OCI-LY3 (cell line): Measurements from ENCODE around the gene TREX2.

Source experiments
- H2AFZ ChIP-seq: fragments of 200-600, 300-600 bp; shearing (Covaris generic); 2 replicates; pipeline ENCODE4 v1.6.0; 2014; ENCODE audit warnings: antibody characterized with exemption, low read depth, low read length
- H3K27ac ChIP-seq: fragments of 200-600, 300-600 bp; sonication (generic); 2 replicates; pipeline ENCODE4 v1.5.1; 2014; ENCODE audit warnings: mild to moderate bottlenecking, low read length, moderate library complexity, mixed read lengths
- H3K27me3 ChIP-seq: fragments of 200-600, 300-600 bp; sonication (generic); 2 replicates; pipeline ENCODE4 v1.6.1; 2014; ENCODE audit warnings: low read depth, low read length, mixed read lengths
- H3K36me3 ChIP-seq: fragments of 200-600, 300-600 bp; sonication (generic); replicated peaks from 2 replicates; pipeline ENCODE3; 2014; ENCODE audit warnings: low read depth, low read length, mixed read lengths
- H3K4me1 ChIP-seq: fragments of 300-600, 200-600 bp; sonication (generic); 2 replicates; pipeline ENCODE4 v1.6.1; 2014; ENCODE audit warnings: low read length, mixed read lengths
- H3K4me2 ChIP-seq: fragments of 200-600, 300-600 bp; sonication (generic); 2 replicates; pipeline ENCODE4 v1.6.1; 2014; ENCODE audit warnings: low read length, mixed read lengths
- H3K4me3 ChIP-seq: fragments of 300-600, 200-600 bp; sonication (generic); 2 replicates; pipeline ENCODE4 v1.5.1; 2014; ENCODE audit warnings: antibody characterized with exemption, mild to moderate bottlenecking, low read length, moderate library complexity
- H3K79me2 ChIP-seq: fragments of 300-600, 200-600 bp; shearing (Covaris generic); 2 replicates; pipeline ENCODE4 v1.6.1; 2014; ENCODE audit warnings: mild to moderate bottlenecking, low read length, mixed read lengths
- H3K9ac ChIP-seq: fragments of 300-600, 200-600 bp; shearing (Covaris generic); 2 replicates; pipeline ENCODE4 v1.6.0; 2014; ENCODE audit warnings: mild to moderate bottlenecking, low read length, moderate library complexity
- H3K9me3 ChIP-seq: fragments of 200-600, 300-600 bp; shearing (Covaris generic); 2 replicates; pipeline ENCODE4 v1.6.1; 2014; ENCODE audit warnings: low read length, mixed read lengths; ENCODE audit not compliant: insufficient read depth
- H4K20me1 ChIP-seq: fragments of 200-600, 300-600 bp; sonication (generic); 2 replicates; pipeline ENCODE4 v1.6.1; 2016; ENCODE audit warnings: low read length, mixed read lengths; ENCODE audit not compliant: insufficient read depth
- EZH2phosphoT487 ChIP-seq: fragments of 200-600 bp; shearing (Covaris generic); IDR thresholded peaks from 2 replicates; pipeline ENCODE4 v1.6.1; 2018; ENCODE audit warnings: antibody characterized with exemption, mixed run types, low read depth
- TF ChIP-seq, protein P1 (sequence below): fragments of 200-600, 300-600 bp; sonication (generic); IDR thresholded peaks from 2 replicates; pipeline ENCODE4 v1.5.1; 2014; ENCODE audit warnings: antibody characterized with exemption, low read length, low read depth

The TREX2 gene

DNA sequence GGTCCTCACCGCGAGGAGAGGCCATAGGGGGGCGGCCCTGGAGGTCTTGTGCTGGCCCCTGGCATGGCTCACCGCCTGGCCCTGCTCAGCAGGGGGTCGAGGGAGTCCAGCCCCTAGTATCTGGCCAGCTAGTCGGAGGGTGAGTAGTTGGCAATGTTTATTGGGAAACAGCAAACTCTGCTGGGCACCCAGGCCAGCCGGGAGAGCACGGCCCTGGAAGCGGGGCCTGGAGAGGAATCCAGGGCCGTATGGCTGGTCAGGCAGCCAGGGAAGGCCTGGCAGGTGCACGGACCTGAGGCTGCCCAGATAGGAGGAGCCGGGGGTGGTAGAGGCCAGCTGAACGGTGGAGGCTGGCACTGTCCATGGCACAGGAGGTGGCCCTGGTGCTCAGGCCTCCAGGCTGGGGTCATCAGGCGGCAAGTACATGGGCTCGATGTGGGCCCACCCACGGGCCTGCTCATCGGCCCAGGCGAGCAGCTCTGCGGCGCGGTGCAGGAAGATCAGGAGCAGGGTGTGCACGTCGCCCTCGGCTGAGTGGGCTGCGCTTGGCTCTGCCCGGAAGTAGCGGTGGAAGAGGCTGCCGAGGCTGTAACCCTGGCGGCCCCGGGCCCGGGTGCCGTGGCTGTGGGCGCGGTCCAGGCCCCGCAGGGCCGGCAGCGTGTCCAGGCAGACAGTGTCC lies 1.4 kb downstream of the TREX2 start:
- no peaks in the 10 kb centered on the region for H3K79me2 ChIP-seq
- no peaks in the 10 kb centered on the region for H3K27me3 ChIP-seq
- H4K20me1 ChIP-seq, result no peaks in the 10 kb centered on the region
- no peaks in the 10 kb centered on the region for H3K36me3 ChIP-seq
- no peak overlapping the region for H3K27ac ChIP-seq
- H3K4me1 ChIP-seq, result no peaks in the 10 kb centered on the region
- no peak overlapping the region for H3K9ac ChIP-seq
- H3K4me3 ChIP-seq, result no peak overlapping the region
- H2AFZ ChIP-seq, result no peak overlapping the region
- no peaks in the 10 kb centered on the region for H3K9me3 ChIP-seq
- no peak overlapping the region for H3K4me2 ChIP-seq
- TF ChIP-seq, protein P1, sequence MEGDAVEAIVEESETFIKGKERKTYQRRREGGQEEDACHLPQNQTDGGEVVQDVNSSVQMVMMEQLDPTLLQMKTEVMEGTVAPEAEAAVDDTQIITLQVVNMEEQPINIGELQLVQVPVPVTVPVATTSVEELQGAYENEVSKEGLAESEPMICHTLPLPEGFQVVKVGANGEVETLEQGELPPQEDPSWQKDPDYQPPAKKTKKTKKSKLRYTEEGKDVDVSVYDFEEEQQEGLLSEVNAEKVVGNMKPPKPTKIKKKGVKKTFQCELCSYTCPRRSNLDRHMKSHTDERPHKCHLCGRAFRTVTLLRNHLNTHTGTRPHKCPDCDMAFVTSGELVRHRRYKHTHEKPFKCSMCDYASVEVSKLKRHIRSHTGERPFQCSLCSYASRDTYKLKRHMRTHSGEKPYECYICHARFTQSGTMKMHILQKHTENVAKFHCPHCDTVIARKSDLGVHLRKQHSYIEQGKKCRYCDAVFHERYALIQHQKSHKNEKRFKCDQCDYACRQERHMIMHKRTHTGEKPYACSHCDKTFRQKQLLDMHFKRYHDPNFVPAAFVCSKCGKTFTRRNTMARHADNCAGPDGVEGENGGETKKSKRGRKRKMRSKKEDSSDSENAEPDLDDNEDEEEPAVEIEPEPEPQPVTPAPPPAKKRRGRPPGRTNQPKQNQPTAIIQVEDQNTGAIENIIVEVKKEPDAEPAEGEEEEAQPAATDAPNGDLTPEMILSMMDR, result no peak
- TF ChIP-seq EZH2phosphoT487, result no peak

DNA sequence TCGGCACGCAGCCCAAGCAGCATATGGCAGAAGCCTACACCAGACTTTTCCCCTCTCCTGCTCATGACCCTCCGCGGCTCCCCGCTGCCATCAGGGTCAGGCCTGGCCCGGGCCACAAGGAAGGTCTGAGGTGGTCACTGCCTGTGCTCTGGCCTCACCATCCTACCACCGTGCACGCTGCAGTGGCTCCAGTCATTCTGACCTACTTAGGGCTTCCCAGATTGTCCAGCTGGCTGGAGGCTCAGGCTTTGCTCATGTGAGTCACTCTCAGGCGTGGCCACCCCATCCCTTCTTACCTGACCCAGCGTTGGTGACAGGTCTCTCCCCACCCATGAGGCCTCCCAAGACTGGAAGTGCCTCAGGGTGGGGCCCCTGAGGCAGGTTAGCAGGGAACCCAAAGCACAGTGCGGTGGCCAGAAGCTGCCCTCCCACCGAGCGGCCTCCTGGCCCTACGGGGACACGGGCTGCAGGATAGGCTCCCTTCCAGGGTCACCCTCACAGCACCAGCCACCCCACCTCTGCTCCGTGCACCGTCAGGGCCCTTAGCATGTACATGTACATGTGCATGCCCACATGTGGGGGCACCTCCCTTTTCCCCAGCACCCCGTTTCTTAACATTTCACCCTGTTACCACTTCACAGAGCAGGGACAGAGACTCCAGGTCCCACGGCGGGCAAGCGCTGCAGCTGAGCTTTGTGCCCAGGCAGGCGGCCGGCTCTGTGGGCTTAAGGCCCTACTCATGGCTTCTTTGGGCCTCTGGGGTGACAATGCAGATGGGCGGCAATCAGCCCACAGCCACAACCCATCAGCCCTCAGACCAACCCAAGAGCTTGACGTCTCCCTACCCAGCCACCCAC lies 2.2 kb downstream of the TREX2 start:
- TF ChIP-seq, protein P1, result no peak
- TF ChIP-seq EZH2phosphoT487, result no peak
- no peak overlapping the region for H3K27ac ChIP-seq

GRCh38 chrX:153442463-153442862 lies 3.4 kb downstream of the TREX2 start:
- H3K9me3 ChIP-seq, result no peaks in the 10 kb centered on the region
- no peaks in the 10 kb centered on the region for H4K20me1 ChIP-seq
- H3K36me3 ChIP-seq, result no peaks in the 10 kb centered on the region
- no peaks in the 10 kb centered on the region for H3K4me1 ChIP-seq
- no peaks in the 10 kb centered on the region for H3K27me3 ChIP-seq
- no peak overlapping the region for H2AFZ ChIP-seq
- no peak overlapping the region for H3K4me3 ChIP-seq
- H3K27ac ChIP-seq, result no peak overlapping the region
- TF ChIP-seq, protein P1, result no peak
- TF ChIP-seq EZH2phosphoT487, result no peak
- no peak overlapping the region for H3K9ac ChIP-seq
- H3K79me2 ChIP-seq, result no peaks in the 10 kb centered on the region
- H3K4me2 ChIP-seq, result no peak overlapping the region

More for the DNA sequence above, 2.2 kb downstream of the TREX2 start:
- H3K9ac ChIP-seq, result no peak overlapping the region
- H3K9me3 ChIP-seq, result no peaks in the 10 kb centered on the region
- no peaks in the 10 kb centered on the region for H3K27me3 ChIP-seq
- H3K36me3 ChIP-seq, result no peaks in the 10 kb centered on the region
- H2AFZ ChIP-seq, result no peak overlapping the region
- no peak overlapping the region for H3K4me3 ChIP-seq
- no peaks in the 10 kb centered on the region for H4K20me1 ChIP-seq
- no peaks in the 10 kb centered on the region for H3K4me1 ChIP-seq
- H3K4me2 ChIP-seq, result no peak overlapping the region
- H3K79me2 ChIP-seq, result no peaks in the 10 kb centered on the region

DNA sequence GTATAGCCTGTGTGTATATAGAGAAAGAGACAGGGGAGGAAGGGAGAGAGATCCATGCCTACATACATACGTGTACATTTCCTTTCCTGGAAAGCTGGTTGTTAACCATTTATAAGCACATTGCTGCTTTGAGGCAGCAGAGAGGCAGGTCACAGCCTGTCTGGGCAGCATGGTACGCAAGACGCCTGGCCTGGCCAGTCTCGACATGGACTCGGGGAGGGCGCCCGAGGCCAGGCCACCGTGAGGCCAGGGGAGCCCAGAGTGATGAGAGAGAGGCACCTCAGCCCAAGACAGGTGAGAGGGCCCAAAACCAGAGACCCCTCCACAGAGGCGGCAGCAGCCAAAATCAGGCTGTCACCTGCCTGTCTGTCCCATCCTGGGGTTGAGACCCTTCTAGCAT lies 3.9 kb downstream of the TREX2 start:
- no peaks in the 10 kb centered on the region for H3K4me1 ChIP-seq
- H3K9ac ChIP-seq, result no peak overlapping the region
- H3K9me3 ChIP-seq, result no peaks in the 10 kb centered on the region
- no peaks in the 10 kb centered on the region for H3K27me3 ChIP-seq
- H3K27ac ChIP-seq, result no peak overlapping the region
- H4K20me1 ChIP-seq, result no peaks in the 10 kb centered on the region
- no peak overlapping the region for H3K4me2 ChIP-seq
- no peaks in the 10 kb centered on the region for H3K36me3 ChIP-seq
- H3K79me2 ChIP-seq, result no peaks in the 10 kb centered on the region
- TF ChIP-seq, protein P1, result no peak
- no peak for TF ChIP-seq EZH2phosphoT487
- no peak overlapping the region for H2AFZ ChIP-seq
- H3K4me3 ChIP-seq, result no peak overlapping the region
